IMR-90 (cell line): ENCODE data around the gene RBFOX1. TPM values are rescaled to one million over a fixed set of nuclear protein-coding genes. Genes with fewer than 3 reads are reported as not detected.

Experiments used
- ATAC-seq: fragments of 200-7000 bp; cut with Tn5 transposase; 2 replicates; pipeline ENCODE4 v1.9.1; 2020; ENCODE audit warnings: low read depth, mild to moderate bottlenecking, moderate library complexity
- BruUV-seq: library from RNA; stranded (reverse); fragments of 400-500 nt; replicated peaks from 2 replicates; lab custom pipeline; 2021; lab: Mats Ljungman, UMichigan
- CTCF ChIA-PET: fragments of 300-600 bp; formaldehyde crosslinking; extraction: SDS; loops from one replicate; lab custom pipeline; 2021; ENCODE audit warnings: antibody characterized with exemption; lab: Yijun Ruan, JAX
- POLR2A ChIA-PET: fragments of 300-600 bp; sonication (Branson Sonifier 250); formaldehyde crosslinking; loops from one replicate; lab custom pipeline; 2022; ENCODE audit warnings: antibody characterized with exemption; ENCODE audit not compliant: unreplicated experiment; lab: Charles Lee
- DNase-seq: peaks from one replicate; pipeline ENCODE4 v3.0.0; 2013
- H2AFZ ChIP-seq: replicated peaks from 2 replicates; pipeline ENCODE3; 2013; ENCODE audit warnings: low read length, mild to moderate bottlenecking; ENCODE audit not compliant: poor library complexity
- H2AK5ac ChIP-seq: 2 replicates; pipeline ENCODE4 v1.6.1; 2013; ENCODE audit warnings: low read depth, low read length, inconsistent platforms
- H2AK9ac ChIP-seq: replicated peaks from 2 replicates; pipeline ENCODE3; 2013; ENCODE audit warnings: mild to moderate bottlenecking, low read depth, low read length, moderate library complexity; ENCODE audit not compliant: poor library complexity
- H2BK120ac ChIP-seq: 2 replicates; pipeline ENCODE4 v1.6.1; 2013; ENCODE audit warnings: low read depth, low read length, inconsistent platforms
- H2BK15ac ChIP-seq: 3 replicates; pipeline ENCODE4 v1.6.1; 2013; ENCODE audit warnings: low read depth, low read length, inconsistent platforms
- H2BK20ac ChIP-seq: 2 replicates; pipeline ENCODE4 v1.6.1; 2013; ENCODE audit warnings: low read depth, mild to moderate bottlenecking, inconsistent platforms, low read length, moderate library complexity
- H2BK5ac ChIP-seq: 2 replicates; pipeline ENCODE4 v1.6.1; 2013; ENCODE audit warnings: mild to moderate bottlenecking, low read depth, low read length, inconsistent platforms; ENCODE audit not compliant: poor library complexity, severe bottlenecking
- H3K14ac ChIP-seq: replicated peaks from 2 replicates; pipeline ENCODE4 v1.6.1; 2013; ENCODE audit warnings: low read depth, low read length, inconsistent platforms
- H3K18ac ChIP-seq: 2 replicates; pipeline ENCODE4 v1.6.1; 2013; ENCODE audit warnings: low read depth, low read length, control low read depth
- H3K23ac ChIP-seq: 2 replicates; pipeline ENCODE4 v1.6.1; 2013; ENCODE audit warnings: low read depth, low read length, inconsistent platforms
- H3K27ac ChIP-seq: 2 replicates; pipeline ENCODE4 v1.5.1; 2013; ENCODE audit warnings: mild to moderate bottlenecking, control low read depth, low read length; ENCODE audit not compliant: insufficient read depth
- H3K27me3 ChIP-seq: 2 replicates; pipeline ENCODE4 v1.6.1; 2013; ENCODE audit warnings: low read length; ENCODE audit not compliant: control insufficient read depth, insufficient read depth
- H3K36me3 ChIP-seq: 2 replicates; pipeline ENCODE4 v1.6.1; 2013; ENCODE audit warnings: low read length, mixed read lengths; ENCODE audit not compliant: control insufficient read depth, insufficient read depth
- H3K4ac ChIP-seq: 2 replicates; pipeline ENCODE4 v1.6.1; 2013; ENCODE audit warnings: low read depth, low read length, inconsistent platforms
- H3K4me1 ChIP-seq: 2 replicates; pipeline ENCODE4 v1.6.1; 2013; ENCODE audit warnings: low read length, mixed read lengths; ENCODE audit not compliant: control insufficient read depth, insufficient read depth
- H3K4me2 ChIP-seq: 2 replicates; pipeline ENCODE4 v1.6.1; 2013; ENCODE audit warnings: low read depth, mild to moderate bottlenecking, control low read depth, low read length, moderate library complexity
- H3K4me3 ChIP-seq: 2 replicates; pipeline ENCODE4 v1.5.1; 2013; ENCODE audit warnings: low read depth, mild to moderate bottlenecking, control low read depth, low read length, moderate library complexity; ENCODE audit not compliant: insufficient read depth
- H3K56ac ChIP-seq: 2 replicates; pipeline ENCODE4 v1.6.1; 2013; ENCODE audit warnings: low read length, inconsistent platforms; ENCODE audit not compliant: insufficient read depth; ENCODE audit errors: extremely low read depth
- H3K79me1 ChIP-seq, 2 experiments: 2 replicates each; pipeline ENCODE4 v1.6.1; 2013; ENCODE audit warnings: low read length in 2 of 2, inconsistent platforms in 1 of 2, low read depth in 1 of 2
- H3K9ac ChIP-seq: 2 replicates; pipeline ENCODE4 v1.6.1; 2013; ENCODE audit warnings: low read depth, low read length, control low read depth
- H3K9me1 ChIP-seq: 2 replicates; pipeline ENCODE4 v1.6.1; 2013; ENCODE audit warnings: low read length, inconsistent platforms; ENCODE audit not compliant: insufficient read depth
- H3K9me3 ChIP-seq: 2 replicates; pipeline ENCODE4 v1.6.1; 2013; ENCODE audit warnings: low read length; ENCODE audit not compliant: control insufficient read depth, insufficient read depth
- H4K20me1 ChIP-seq: 2 replicates; pipeline ENCODE4 v1.6.1; 2013; ENCODE audit warnings: low read length, inconsistent platforms; ENCODE audit not compliant: insufficient read depth
- H4K5ac ChIP-seq: 2 replicates; pipeline ENCODE4 v1.6.1; 2013; ENCODE audit warnings: mild to moderate bottlenecking, low read depth, low read length, control low read depth
- H4K8ac ChIP-seq, 2 experiments: 2 replicates each; pipeline ENCODE4 v1.6.1; 2013; ENCODE audit warnings: low read depth in 2 of 2, low read length in 2 of 2, control low read depth in 1 of 2, inconsistent platforms in 1 of 2
- H4K91ac ChIP-seq: 2 replicates; pipeline ENCODE4 v1.6.1; 2013; ENCODE audit warnings: low read depth, low read length, inconsistent platforms; ENCODE audit not compliant: insufficient read depth
- MXI1 ChIP-seq: IDR thresholded peaks from 2 replicates; pipeline ENCODE4 v1.6.1; 2012; ENCODE audit warnings: low read depth, mild to moderate bottlenecking, low read length, moderate library complexity, borderline replicate concordance
- NFE2L2 ChIP-seq: fragments of 150-350 bp; IDR thresholded peaks from 2 replicates; pipeline ENCODE4 v1.6.1; 2016; ENCODE audit warnings: low read depth, mild to moderate bottlenecking, low read length
- POLR2A ChIP-seq: IDR thresholded peaks from 2 replicates; pipeline ENCODE4 v1.6.1; 2012; ENCODE audit warnings: mild to moderate bottlenecking, low read depth, low read length
- RFX5 ChIP-seq: IDR thresholded peaks from 2 replicates; pipeline ENCODE4 v1.8.0; 2012; ENCODE audit warnings: low read depth, mild to moderate bottlenecking, low read length, moderate library complexity
- WGBS, 2 experiments: methylation state at CpG; one replicate each; pipeline versions ENCODE4 v1.1.5 to v1.1.7; 2013; ENCODE audit warnings: missing lambda C conversion rate in 2 of 2; ENCODE audit not compliant: insufficient read length in 1 of 2; ENCODE audit errors: extremely low coverage in 2 of 2; 5-methylcytosine and 5-hydroxymethylcytosine counted together
- dilution Hi-C: fragments of 300-500 bp; cut with HindIII; formaldehyde crosslinking; loops from one replicate; pipeline ENCODE4 v1.14.3; 2018; ENCODE audit warnings: low sequenced_read_pairs; ENCODE audit not compliant: unreplicated experiment
- in situ Hi-C: fragments of 300-500 bp; cut with MboI; formaldehyde crosslinking; loops from 3 replicates; pipeline ENCODE4 v1.14.3; 2019; ENCODE audit warnings: low sequenced_read_pairs, inconsistent platforms, mixed read lengths
- intact Hi-C: fragments of 100-400 bp; cut with micrococcal nuclease; formaldehyde crosslinking; loops from 2 replicates; pipeline ENCODE4 v1.10.0; 2022
- polyA plus RNA-seq, 3 experiments: library from polyadenylated mRNA; depleted of rRNA; stranded (reverse); fragments of >200 nt; gene quantifications; 2 replicates each; pipeline ENCODE4 v1.2.3, GENCODE V29; 2012; ENCODE audit warnings: low replicate concordance in 1 of 3
- total RNA-seq: library from RNA; depleted of rRNA; stranded (reverse); fragments of >200 nt; gene quantifications from 2 replicates; pipeline ENCODE4 v1.2.3, GENCODE V29; 2012

The RBFOX1 gene
- total and polyA plus RNA-seq, 2 of the 4 experiments (the other 2 are of a cell fraction) = not detected

DNA sequence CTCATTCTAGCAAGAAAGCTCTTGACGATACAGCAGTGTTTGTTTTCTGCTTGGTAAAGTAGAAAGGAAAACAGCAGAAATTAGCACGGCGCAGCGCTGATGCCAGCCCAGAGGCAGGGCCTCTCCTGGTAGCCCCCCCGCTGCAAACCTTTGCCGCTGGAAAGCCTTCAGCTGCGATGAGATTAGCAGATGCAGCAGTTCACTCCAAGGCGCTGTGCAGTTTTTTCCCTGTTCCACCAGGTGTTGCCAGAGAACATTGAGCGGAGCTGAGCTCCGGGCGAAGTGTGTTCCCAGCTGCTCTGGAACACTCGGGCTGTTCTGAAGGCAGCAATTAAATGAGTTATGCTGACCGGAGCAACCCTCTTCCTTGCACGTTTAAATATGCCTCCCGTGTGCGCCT, 72.5 kb downstream of the RBFOX1 start:
- Histone ChIP-seq H4K5ac (no peak overlapping the region), H4K8ac (no peak overlapping the region), H3K14ac (no peak overlapping the region), H2AK5ac (no peak overlapping the region), H2AFZ (no peak overlapping the region), H2AK9ac (no peak overlapping the region), H4K91ac (no peak overlapping the region), H3K4ac (no peak overlapping the region), H2BK20ac (no peak overlapping the region), H2BK120ac (no peak overlapping the region), H3K79me1 (no peaks in the 10 kb centered on the region), H3K27ac (no peak overlapping the region), H3K4me1 (no peaks in the 10 kb centered on the region), H3K56ac (no peak overlapping the region), H3K36me3 (no peaks in the 10 kb centered on the region), H2BK15ac (no peak overlapping the region), H4K20me1 (no peaks in the 10 kb centered on the region), H3K9me3 (peaks cover 13% of the 10 kb centered on the region), H3K9me1 (no peaks in the 10 kb centered on the region), H3K9ac (no peak overlapping the region), H3K4me3 (no peak overlapping the region), H3K4me2 (no peak overlapping the region), H2BK5ac (no peak overlapping the region), H3K27me3 (no peaks in the 10 kb centered on the region), H3K23ac (no peak overlapping the region), H3K18ac (no peak overlapping the region)
- POLR2A ChIA-PET = no interaction called here
- no peak for TF ChIP-seq NFE2L2
- no peak for TF ChIP-seq RFX5
- TF ChIP-seq MXI1 = no peak
- TF ChIP-seq POLR2A = no peak
- no TSS peak for BruUV-seq
- intact Hi-C loops (no loop called here), in situ Hi-C loops (no loop called here), dilution Hi-C loops (no loop called here)
- no peak for DNase-seq
- 22% methylated on average over 4 of the region's 16 CpGs; no CpG with 5 or more reads in 1 of the 2 experiments for WGBS, 2 experiments
- CTCF ChIA-PET = no interaction called here
- ATAC-seq = no peak
